ENCODE results near the gene PIGQ.
A peak's percentile ranks its signal among the peaks of the same experiment; 100 is the strongest.

Gene PIGQ

GRCh38 chr16:585351-585750 is 15.6 kb downstream of the PIGQ start:
- no peak for ATAC-seq (replicated peaks)
- Mint-ChIP-seq H3K27me3 (no peaks in the 10 kb centered on the region), H3K27ac (peak overlapping the region in 1 of 2 donors; percentile 86), H3K36me3 (ENCODE audit: insufficient read depth) (peaks cover 18% of the 10 kb centered on the region), H3K9me3 (no peaks in the 10 kb centered on the region), H3K4me1 (ENCODE audit: low read depth in 2 of 2) (peaks cover 8 to 12% of the 10 kb centered on the region in 2 donors), H3K4me3 (no peak overlapping the region)
- no peak for DNase-seq

DNA sequence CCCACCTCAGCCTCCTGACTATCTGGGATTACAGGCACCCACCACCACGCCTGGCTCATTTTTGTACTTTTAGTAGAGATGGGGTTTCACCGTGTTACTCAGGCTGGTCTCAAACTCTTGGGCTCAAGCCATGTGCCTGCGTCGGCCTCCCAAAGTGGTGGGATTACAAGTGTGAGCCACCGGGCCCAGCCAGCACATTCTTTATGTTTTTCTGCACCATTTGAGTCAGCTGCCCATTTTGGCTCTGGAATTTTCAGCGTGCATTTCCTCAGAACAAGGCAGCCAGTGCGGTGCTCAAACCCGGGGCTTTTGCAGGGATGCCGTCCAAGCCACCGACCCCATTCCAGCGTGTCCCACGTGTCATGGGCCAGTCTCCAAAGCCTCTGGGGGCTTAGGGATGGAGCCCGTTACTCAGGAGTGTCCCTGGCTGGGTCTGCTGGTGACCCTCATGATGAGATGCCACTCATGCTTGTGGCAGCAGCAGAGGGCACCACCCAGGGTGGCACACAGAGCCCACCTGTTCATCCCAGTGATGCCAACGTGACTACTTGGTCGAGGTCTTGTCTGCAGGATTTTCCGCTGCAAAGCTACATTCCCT is 16.4 kb downstream of the PIGQ start:
- H3K9me3 Mint-ChIP-seq: no peaks in the 10 kb centered on the region
- ATAC-seq (replicated peaks) (no peak), DNase-seq (no peak)
- H3K27me3 Mint-ChIP-seq: no peaks in the 10 kb centered on the region
- H3K36me3 Mint-ChIP-seq (ENCODE audit: insufficient read depth): peaks cover 23% of the 10 kb centered on the region
- H3K4me1 Mint-ChIP-seq (ENCODE audit: low read depth in 2 of 2): peaks cover 15 to 18% of the 10 kb centered on the region in 2 donors
- H3K4me3 Mint-ChIP-seq: no peak overlapping the region
- peak overlapping the region in 1 of 2 donors; percentile 86 for H3K27ac Mint-ChIP-seq

DNA sequence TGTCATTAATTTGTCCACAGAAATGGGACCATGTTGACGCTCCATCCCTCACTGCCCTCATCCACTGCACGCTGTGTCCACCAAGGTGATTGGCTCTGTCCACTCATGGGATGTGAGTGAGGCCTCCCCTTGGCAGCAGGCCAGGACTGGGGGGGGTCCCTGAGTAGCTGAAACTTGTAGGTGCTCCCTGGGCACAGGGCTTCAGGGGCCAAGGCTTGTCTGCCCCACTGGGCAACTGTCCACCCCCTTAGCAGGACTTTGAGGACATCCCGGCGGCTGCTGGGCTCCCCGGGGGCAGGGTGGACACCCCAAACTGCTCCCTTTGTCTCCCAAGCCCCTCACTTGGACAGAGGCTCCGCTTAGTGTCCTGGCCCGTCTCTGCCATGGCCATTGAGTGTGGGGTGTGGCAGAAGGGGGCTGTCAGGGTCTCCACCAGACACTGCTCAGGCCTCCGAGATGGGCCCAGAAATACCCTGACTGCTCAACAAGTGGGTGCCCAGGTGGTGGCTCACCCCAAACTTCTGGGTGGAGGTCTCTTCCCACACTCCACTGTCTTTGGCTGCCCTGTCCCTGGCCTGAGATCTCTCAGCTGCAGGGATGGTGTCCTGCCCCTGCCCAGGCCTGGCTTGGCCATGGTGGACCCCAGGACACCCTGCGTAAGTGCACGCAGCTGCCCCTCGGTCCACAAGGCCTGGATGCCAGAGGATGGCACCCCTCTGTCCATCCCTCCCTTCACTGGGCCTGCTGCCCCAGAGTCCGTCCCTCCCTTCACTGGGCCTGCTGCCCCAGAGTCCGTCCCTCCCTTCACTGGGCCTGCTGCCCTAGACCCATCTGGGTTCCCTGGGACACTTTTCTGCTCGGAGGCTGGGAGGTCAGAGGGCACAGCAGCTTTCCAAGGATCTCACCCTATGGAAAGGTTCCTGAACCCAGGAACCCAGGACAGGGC is 17.1 kb downstream of the PIGQ start:
- Mint-ChIP-seq H3K36me3 (ENCODE audit: insufficient read depth) (peaks cover 26% of the 10 kb centered on the region), H3K4me1 (ENCODE audit: low read depth in 2 of 2) (peaks cover 22 to 24% of the 10 kb centered on the region in 2 donors), H3K27me3 (no peaks in the 10 kb centered on the region), H3K9me3 (no peaks in the 10 kb centered on the region), H3K27ac (peak overlapping the region in 1 of 2 donors; percentile 66), H3K4me3 (peak overlapping the region; percentile 61 to 93)
- no peak for DNase-seq
- ATAC-seq (replicated peaks): no peak

DNA sequence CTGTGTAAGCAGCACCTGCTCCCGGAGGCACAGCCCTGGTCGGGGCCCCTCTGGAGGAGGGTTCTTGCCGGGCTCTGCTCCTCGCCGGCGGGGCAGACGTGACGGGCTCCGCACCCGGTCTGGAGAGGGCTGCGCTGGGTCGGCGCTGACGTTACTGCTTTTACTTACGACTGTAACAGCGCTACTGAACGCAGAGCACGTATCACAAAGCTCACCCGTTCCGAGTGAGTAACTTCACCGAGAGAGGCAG is 18.8 kb downstream of the PIGQ start:
- Mint-ChIP-seq H3K4me3 (peak overlapping the region; percentile 92 to 93), H3K4me1 (ENCODE audit: low read depth in 2 of 2) (peaks cover 29 to 31% of the 10 kb centered on the region in 2 donors), H3K36me3 (ENCODE audit: insufficient read depth) (peaks cover 26% of the 10 kb centered on the region), H3K9me3 (no peaks in the 10 kb centered on the region), H3K27ac (peak overlapping the region; percentile 96 to 98), H3K27me3 (no peaks in the 10 kb centered on the region)
- peak; percentile 20 for ATAC-seq (replicated peaks)
- peak; percentile 49 to 59 (median 52) for DNase-seq

- Mint-ChIP-seq H3K9me3 (no peaks in the 10 kb centered on the region), H3K27ac (peak overlapping the region; percentile 96 to 98), H3K4me3 (peak overlapping the region; percentile 92 to 93), H3K27me3 (no peaks in the 10 kb centered on the region), H3K36me3 (ENCODE audit: insufficient read depth) (peaks cover 26% of the 10 kb centered on the region), H3K4me1 (ENCODE audit: low read depth in 2 of 2) (peaks cover 32 to 35% of the 10 kb centered on the region in 2 donors)
- DNase-seq (peak; percentile 98 to 99 (median 99)), ATAC-seq (replicated peaks) (peak; percentile 71)
Measured at GRCh38 chr16:588889-589657, 19.3 kb downstream of the PIGQ start.

GRCh38 chr16:589658-590187 is 20.0 kb downstream of the PIGQ start, which contains the start of gene RAB40C:
Gene RAB40C, plus strand, starts transcription at chr16:590066. Its CDS starts 226 bp downstream, at chr16:590292.
- peak within 1 kb of the TSS; percentile 96 to 98 for H3K27ac Mint-ChIP-seq
- ATAC-seq (replicated peaks): peak; percentile 79
- H3K9me3 Mint-ChIP-seq: no peaks in the 10 kb centered on the region
- peaks cover 26% of the 10 kb centered on the region for H3K36me3 Mint-ChIP-seq (ENCODE audit: insufficient read depth)
- peak; percentile 98 to 99 (median 99) for DNase-seq
- peaks cover 39% of the 10 kb centered on the region in 2 donors for H3K4me1 Mint-ChIP-seq (ENCODE audit: low read depth in 2 of 2)
- no peaks in the 10 kb centered on the region for H3K27me3 Mint-ChIP-seq
- H3K4me3 Mint-ChIP-seq: peak within 1 kb of the TSS; percentile 92 to 93

DNA sequence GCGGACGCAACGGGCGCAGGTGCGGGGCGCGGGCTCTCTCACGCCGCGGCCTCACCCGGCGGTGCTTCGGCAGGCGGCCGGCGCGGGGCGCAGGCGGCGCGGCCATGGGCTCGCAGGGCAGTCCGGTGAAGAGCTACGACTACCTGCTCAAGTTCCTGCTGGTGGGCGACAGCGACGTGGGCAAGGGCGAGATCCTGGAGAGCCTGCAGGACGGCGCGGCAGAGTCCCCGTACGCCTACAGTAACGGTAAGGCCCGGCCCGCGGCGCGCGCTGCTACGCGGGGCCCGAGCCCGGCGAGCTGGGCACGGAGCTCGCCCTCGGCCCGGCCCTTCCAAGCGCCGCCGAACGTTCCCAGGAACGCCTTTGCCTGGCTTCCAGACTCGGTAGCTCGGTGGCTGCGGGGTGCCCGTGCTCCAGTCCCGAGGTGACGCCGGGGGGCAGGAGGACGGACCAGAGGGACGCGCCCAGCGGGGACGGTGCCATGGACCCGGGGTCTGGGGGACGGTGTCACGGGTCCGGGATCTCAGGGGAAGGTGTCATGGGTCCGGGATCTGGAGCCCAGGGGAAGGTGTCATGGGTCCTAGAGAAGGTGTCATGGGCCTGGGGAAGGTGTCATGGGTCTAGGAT is 20.5 kb downstream of the PIGQ start:
- H3K4me3 Mint-ChIP-seq: peak overlapping the region; percentile 81 to 93
- H3K9me3 Mint-ChIP-seq: no peaks in the 10 kb centered on the region
- peaks cover 26% of the 10 kb centered on the region for H3K36me3 Mint-ChIP-seq (ENCODE audit: insufficient read depth)
- H3K4me1 Mint-ChIP-seq (ENCODE audit: low read depth in 2 of 2): peaks cover 41 to 43% of the 10 kb centered on the region in 2 donors
- ATAC-seq (replicated peaks) (no peak), DNase-seq (peak in 1 of 3 experiments; percentile 16)
- no peaks in the 10 kb centered on the region for H3K27me3 Mint-ChIP-seq
- H3K27ac Mint-ChIP-seq: peak overlapping the region; percentile 96 to 98

GRCh38 chr16:590815-591200 is 21.0 kb downstream of the PIGQ start:
- Mint-ChIP-seq H3K4me3 (peak overlapping the region; percentile 81 to 93), H3K27me3 (no peaks in the 10 kb centered on the region), H3K4me1 (ENCODE audit: low read depth in 2 of 2) (peaks cover 41 to 44% of the 10 kb centered on the region in 2 donors), H3K27ac (peak overlapping the region; percentile 57 to 77), H3K36me3 (ENCODE audit: insufficient read depth) (peaks cover 26% of the 10 kb centered on the region), H3K9me3 (no peaks in the 10 kb centered on the region)
- no peak for DNase-seq
- ATAC-seq (replicated peaks): no peak

GRCh38 chr16:591231-591630 is 21.5 kb downstream of the PIGQ start:
- H3K27ac Mint-ChIP-seq: peak overlapping the region; percentile 57 to 77
- ATAC-seq (replicated peaks) (no peak), DNase-seq (no peak)
- no peaks in the 10 kb centered on the region for H3K9me3 Mint-ChIP-seq
- H3K36me3 Mint-ChIP-seq (ENCODE audit: insufficient read depth): peaks cover 26% of the 10 kb centered on the region
- peaks cover 45 to 47% of the 10 kb centered on the region in 2 donors for H3K4me1 Mint-ChIP-seq (ENCODE audit: low read depth in 2 of 2)
- no peaks in the 10 kb centered on the region for H3K27me3 Mint-ChIP-seq
- peak overlapping the region; percentile 81 to 93 for H3K4me3 Mint-ChIP-seq

- no peaks in the 10 kb centered on the region for H3K27me3 Mint-ChIP-seq
- H3K4me3 Mint-ChIP-seq: peak overlapping the region; percentile 81 to 93
- peaks cover 27% of the 10 kb centered on the region for H3K36me3 Mint-ChIP-seq (ENCODE audit: insufficient read depth)
- peaks cover 51% of the 10 kb centered on the region in 2 donors for H3K4me1 Mint-ChIP-seq (ENCODE audit: low read depth in 2 of 2)
- no peaks in the 10 kb centered on the region for H3K9me3 Mint-ChIP-seq
- no peak for ATAC-seq (replicated peaks)
- no peak overlapping the region for H3K27ac Mint-ChIP-seq
- no peak for DNase-seq
Measured at GRCh38 chr16:591892-592517, 22.2 kb downstream of the PIGQ start.

DNA sequence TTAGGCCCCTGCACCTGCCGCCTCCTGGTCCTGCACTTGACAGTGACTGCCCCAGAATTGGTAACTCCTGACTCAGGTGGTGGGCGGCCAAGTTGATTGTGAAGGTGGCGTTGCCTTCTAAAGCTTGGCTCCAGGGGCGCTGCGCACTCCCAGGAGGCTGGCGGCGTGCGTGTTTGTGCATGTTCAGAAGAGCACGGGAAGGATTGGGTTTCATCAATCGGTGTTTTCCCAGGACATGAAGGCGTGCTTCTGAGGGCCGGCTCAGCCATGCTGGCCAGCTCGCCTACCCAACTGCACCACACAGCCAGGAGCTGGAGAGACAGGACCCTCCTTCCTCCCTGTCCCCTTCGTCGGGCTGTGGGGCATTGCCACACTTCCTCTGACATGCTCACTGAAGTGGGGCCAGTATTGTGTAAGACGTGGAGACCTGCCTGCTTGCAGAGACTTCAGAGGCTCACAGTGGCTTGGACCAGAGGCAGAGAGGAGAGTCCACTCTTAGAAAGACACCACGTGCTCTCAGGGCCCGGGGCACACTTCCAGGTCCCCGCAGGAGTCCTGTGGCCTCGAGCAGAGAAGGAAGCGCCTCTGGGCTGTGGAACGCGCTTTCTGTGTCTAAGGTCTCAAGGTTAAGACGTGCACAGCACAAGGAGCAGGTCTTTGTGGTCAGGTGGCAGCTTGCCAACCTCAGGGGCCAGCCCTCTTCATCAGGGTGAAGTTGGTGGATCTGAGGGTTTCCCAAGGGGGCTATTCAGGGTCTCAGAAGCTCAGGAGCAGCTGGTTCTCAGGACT is 22.9 kb downstream of the PIGQ start:
- H3K27me3 Mint-ChIP-seq: no peaks in the 10 kb centered on the region

DNA sequence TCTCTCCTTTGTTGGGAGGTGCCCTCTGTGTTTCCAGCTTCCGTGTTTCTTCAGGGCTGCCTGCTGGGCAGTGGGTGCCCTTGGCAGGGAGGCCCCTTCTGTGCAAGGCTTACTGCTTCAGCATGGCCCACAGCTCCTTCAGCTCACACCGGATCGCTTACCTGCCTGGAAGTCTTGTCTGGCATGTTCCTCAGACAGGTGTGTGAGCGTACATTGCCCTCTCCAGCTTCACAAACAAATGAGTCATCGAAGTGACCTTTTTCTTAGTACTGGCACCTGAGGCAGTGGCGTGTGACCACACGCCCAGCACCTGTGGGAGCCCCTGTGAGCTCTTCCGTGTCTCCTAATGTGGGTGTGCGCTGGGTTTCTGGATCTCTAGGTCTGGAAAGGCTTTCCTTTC is 23.6 kb downstream of the PIGQ start:
- ATAC-seq (replicated peaks): no peak
- H3K36me3 Mint-ChIP-seq (ENCODE audit: insufficient read depth): peaks cover 27% of the 10 kb centered on the region
- H3K27me3 Mint-ChIP-seq: no peaks in the 10 kb centered on the region
- no peak for DNase-seq
- no peaks in the 10 kb centered on the region for H3K9me3 Mint-ChIP-seq
- H3K4me3 Mint-ChIP-seq: peak overlapping the region in 1 of 2 donors; percentile 40
- H3K4me1 Mint-ChIP-seq (ENCODE audit: low read depth in 2 of 2): peaks cover 44 to 47% of the 10 kb centered on the region in 2 donors
- H3K27ac Mint-ChIP-seq: peak overlapping the region in 1 of 2 donors; percentile 49

More for the DNA sequence above, 22.9 kb downstream of the PIGQ start:
- DNase-seq (no peak), ATAC-seq (replicated peaks) (no peak)
- H3K4me3 Mint-ChIP-seq: peak overlapping the region in 1 of 2 donors; percentile 40
- peak overlapping the region in 1 of 2 donors; percentile 49 for H3K27ac Mint-ChIP-seq
- peaks cover 29% of the 10 kb centered on the region for H3K36me3 Mint-ChIP-seq (ENCODE audit: insufficient read depth)
- H3K9me3 Mint-ChIP-seq: no peaks in the 10 kb centered on the region
- H3K4me1 Mint-ChIP-seq (ENCODE audit: low read depth in 2 of 2): peaks cover 48 to 51% of the 10 kb centered on the region in 2 donors
